ENCODE measurements around the gene HM13. TPM values are rescaled to one million over a fixed set of nuclear protein-coding genes. Genes with fewer than 3 reads are reported as not detected.

HM13 gene
- total and polyA plus RNA-seq, 9 of the 15 experiments (the other 6 are each of a cell fraction or from before 2014, with no cell fraction given), result 7.7 to 136 (median 74.5) TPM

DNA sequence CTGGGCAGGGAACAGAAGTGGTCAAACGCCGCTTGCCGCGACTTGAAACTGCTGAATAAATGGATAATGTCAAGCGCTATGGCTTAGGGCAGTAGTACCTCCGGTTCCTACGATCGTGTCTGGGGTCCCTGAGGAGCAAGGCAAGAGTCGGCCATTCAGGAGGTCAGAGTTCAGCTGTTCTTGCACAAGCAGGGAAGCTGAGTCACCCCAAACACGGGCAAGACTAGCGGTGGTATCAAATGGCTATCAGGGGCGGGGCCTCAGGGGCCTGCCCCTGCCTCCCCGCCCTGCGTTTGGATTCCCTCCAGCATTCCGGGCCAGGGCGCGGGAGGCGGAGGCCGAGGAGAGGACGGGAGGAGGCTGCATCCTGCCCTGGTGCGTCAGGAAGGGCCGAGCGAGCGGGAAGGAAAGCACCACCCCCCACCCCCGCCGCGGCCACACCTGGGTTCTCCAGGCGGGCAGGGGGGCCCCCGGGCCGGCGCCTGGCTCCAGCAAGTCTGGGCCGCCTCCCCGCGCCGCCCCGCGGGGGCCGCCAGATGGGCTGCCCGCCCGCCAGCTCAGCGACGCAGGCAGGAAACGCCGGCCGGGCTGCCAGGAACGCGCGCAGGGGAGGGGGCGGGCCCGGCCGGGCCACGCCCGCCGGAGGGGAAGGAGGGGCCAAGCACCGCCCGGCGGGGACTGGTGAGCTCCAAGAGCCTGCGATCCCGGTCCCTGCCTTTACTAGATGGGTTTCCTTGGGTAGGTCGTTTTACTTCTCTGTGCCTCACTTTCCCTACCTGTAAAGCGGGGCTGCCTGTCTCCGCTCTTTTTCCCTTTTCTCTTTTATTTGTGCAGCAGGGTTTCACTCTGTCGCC is 58.7 kb downstream of the HM13 start (continued):
- TF ChIP-seq SAP30 (IDR thresholded peaks at IDR 0.05; ENCODE audit: borderline replicate concordance, insufficient read depth, low read depth, low read length, poor library complexity, severe bottlenecking), result peak; percentile 33
- peak; percentile 77; the same call in 1 of the 2 replicates for TF ChIP-seq TEAD2 (tag; IDR thresholded peaks at IDR 0.05)
- TF ChIP-seq ILF3 (IDR thresholded peaks at IDR 0.05; ENCODE audit: borderline replicate concordance), result peak; percentile 92; the same call in 1 of the 2 replicates
- TF ChIP-seq TFE3 (CRISPR knock-in tag; IDR thresholded peaks at IDR 0.05), result no peak; the same call in 1 of the 2 replicates
- TF ChIP-seq TAF9B (IDR thresholded peaks at IDR 0.05; ENCODE audit: partially characterized antibody), result peak; percentile 73
- TF ChIP-seq SMAD4 (CRISPR knock-in tag; conservative IDR thresholded peaks at IDR 0.05), result peak; percentile 100
- TF ChIP-seq RBFOX2 (IDR thresholded peaks at IDR 0.05; ENCODE audit: low read depth, low read length), result peak; percentile 93
- TF ChIP-seq ZNF512 (tag; IDR thresholded peaks at IDR 0.05), result no peak; the same call in none of the 2 replicates
- TF ChIP-seq ZFP36 (IDR thresholded peaks at IDR 0.05; ENCODE audit: low read depth, low read length, partially characterized antibody), result no peak
- no peak for TF ChIP-seq ZNF668 (CRISPR knock-in tag; IDR thresholded peaks at IDR 0.05)
- no peak for TF ChIP-seq RAD51 (IDR thresholded peaks at IDR 0.05; ENCODE audit: borderline replicate concordance, low read depth)
- peak; percentile 81 for TF ChIP-seq SP1 (CRISPR knock-in tag; IDR thresholded peaks at IDR 0.05)
- TF ChIP-seq MTA3 (IDR thresholded peaks at IDR 0.05; ENCODE audit: borderline replicate concordance), result peak; percentile 82
- TF ChIP-seq KDM2B (CRISPR knock-in tag; IDR thresholded peaks at IDR 0.05), result no peak
- peak; percentile 89 for TF ChIP-seq BACH1 (tag; IDR thresholded peaks at IDR 0.05)
- TF ChIP-seq EWSR1 (IDR thresholded peaks at IDR 0.05; ENCODE audit: borderline replicate concordance, low read depth, partially characterized antibody), result no peak
- TF ChIP-seq POU5F1 (IDR thresholded peaks at IDR 0.05; ENCODE audit: borderline replicate concordance, low read depth, low read length, partially characterized antibody), result no peak
- no peak for TF ChIP-seq BDP1 (IDR thresholded peaks at IDR 0.05; ENCODE audit: insufficient read depth, insufficient read length)
- TF ChIP-seq NR2C2 (CRISPR knock-in tag; IDR thresholded peaks at IDR 0.05), result peak; percentile 97
- peak; percentile 99 for TF ChIP-seq NR2C2 (tag; IDR thresholded peaks at IDR 0.05)
- no peak for TF ChIP-seq PHTF2 (CRISPR knock-in tag; IDR thresholded peaks at IDR 0.05)
- peak; percentile 67 for TF ChIP-seq POLR2AphosphoS5 (IDR thresholded peaks at IDR 0.05; ENCODE audit: control insufficient read depth, insufficient read depth, low read depth, low read length)
- peak; percentile 100 for TF ChIP-seq CEBPB (tag; IDR thresholded peaks at IDR 0.05)
- no peak for TF ChIP-seq ZBED1 (IDR thresholded peaks at IDR 0.05)
